GM23338 (cell line): Measurements from ENCODE around the gene RPL39L. TPM values are rescaled to one million over a fixed set of nuclear protein-coding genes. Genes with fewer than 3 reads are reported as not detected.

Source experiments
- ATAC-seq: fragments of 200-7000 bp; cut with Tn5 transposase; 3 replicates; pipeline ENCODE4 v1.9.1; 2020
- DNase-seq: peaks from one replicate; pipeline ENCODE4 v3.0.0-alpha.2; 2015; ENCODE audit warnings: low spot score
- H2AFZ ChIP-seq: fragments of 200-600 bp; sonication (generic); 2 replicates; pipeline ENCODE4 v1.8.0; 2016; ENCODE audit warnings: antibody characterized with exemption, mild to moderate bottlenecking, moderate library complexity
- H3F3A ChIP-seq: fragments of 200-600 bp; sonication (generic); replicated peaks from 2 replicates; pipeline ENCODE4 v1.8.0; 2017; ENCODE audit warnings: antibody characterized with exemption, mixed run types, low read depth
- H3K27ac ChIP-seq: fragments of 200-600 bp; sonication (generic); 2 replicates; pipeline ENCODE4 v1.6.1; 2016; ENCODE audit warnings: low read depth
- H3K27me3 ChIP-seq: fragments of 200-600 bp; sonication (generic); 2 replicates; pipeline ENCODE4 v1.8.0; 2016; ENCODE audit warnings: mild to moderate bottlenecking, mixed run types, moderate library complexity; ENCODE audit not compliant: insufficient read depth
- H3K36me3 ChIP-seq: fragments of 200-600 bp; sonication (generic); 2 replicates; pipeline ENCODE4 v1.8.0; 2016; ENCODE audit warnings: mild to moderate bottlenecking; ENCODE audit not compliant: insufficient read depth
- H3K4me1 ChIP-seq: fragments of 200-600 bp; sonication (generic); 2 replicates; pipeline ENCODE4 v1.8.0; 2016; ENCODE audit warnings: mild to moderate bottlenecking, moderate library complexity; ENCODE audit not compliant: insufficient read depth
- H3K4me2 ChIP-seq: fragments of 200-600 bp; sonication (generic); 2 replicates; pipeline ENCODE4 v1.7.1; 2017; ENCODE audit warnings: mixed run types
- H3K4me3 ChIP-seq: fragments of 200-600 bp; sonication (generic); 2 replicates; pipeline ENCODE4 v1.6.1; 2016; ENCODE audit warnings: mixed run types
- H3K79me2 ChIP-seq: fragments of 200-600 bp; sonication (generic); replicated peaks from 2 replicates; pipeline ENCODE4 v1.8.0; 2017; ENCODE audit warnings: mild to moderate bottlenecking; ENCODE audit not compliant: insufficient read depth
- H3K9me2 ChIP-seq: fragments of 200-600 bp; sonication (generic); 2 replicates; pipeline ENCODE4 v1.8.0; 2017; ENCODE audit not compliant: insufficient read depth
- H4K20me1 ChIP-seq: fragments of 200-600 bp; sonication (generic); replicated peaks from 2 replicates; pipeline ENCODE4 v1.8.0; 2017; ENCODE audit warnings: mild to moderate bottlenecking; ENCODE audit not compliant: insufficient read depth
- H3K27ac Mint-ChIP-seq: 2 replicates; pipeline ENCODE4 v1.8.0; 2020; ENCODE audit warnings: inconsistent platforms, mild to moderate bottlenecking, moderate library complexity, mixed read lengths
- H3K27me3 Mint-ChIP-seq: 3 replicates; pipeline ENCODE4 v1.8.0; 2022; ENCODE audit warnings: low read depth, mild to moderate bottlenecking, moderate library complexity, mixed read lengths, inconsistent platforms; ENCODE audit not compliant: insufficient read depth, poor library complexity
- H3K36me3 Mint-ChIP-seq: 3 replicates; pipeline ENCODE4 v1.8.0; 2021; ENCODE audit warnings: low read depth, mild to moderate bottlenecking, inconsistent platforms, moderate library complexity, mixed read lengths
- H3K4me1 Mint-ChIP-seq: 3 replicates; pipeline ENCODE4 v1.8.0; 2020; ENCODE audit warnings: mild to moderate bottlenecking, inconsistent platforms, mixed read lengths
- H3K4me3 Mint-ChIP-seq: 3 replicates; pipeline ENCODE4 v1.8.0; 2021; ENCODE audit warnings: moderate library complexity, mild to moderate bottlenecking, inconsistent platforms, mixed read lengths
- H3K9me3 Mint-ChIP-seq: 3 replicates; pipeline ENCODE4 v1.8.0; 2020; ENCODE audit warnings: moderate library complexity, mild to moderate bottlenecking, inconsistent platforms, mixed read lengths
- EZH2 ChIP-seq: fragments of 200-600 bp; sonication (generic); IDR thresholded peaks from one replicate; pipeline ENCODE4 v1.8.0; 2017; ENCODE audit warnings: antibody characterized with exemption, mild to moderate bottlenecking, low read depth; ENCODE audit not compliant: unreplicated experiment
- JUNB ChIP-seq: IDR thresholded peaks from one replicate; pipeline ENCODE4 v1.6.1; 2016; ENCODE audit warnings: antibody characterized with exemption; ENCODE audit not compliant: unreplicated experiment
- REST ChIP-seq: IDR thresholded peaks from one replicate; pipeline ENCODE4 v1.6.1; 2018; ENCODE audit warnings: antibody characterized with exemption; ENCODE audit not compliant: unreplicated experiment
- STAT1 ChIP-seq: IDR thresholded peaks from one replicate; pipeline ENCODE4 v1.6.1; 2016; ENCODE audit warnings: antibody characterized with exemption; ENCODE audit not compliant: unreplicated experiment
- ZNF114 ChIP-seq: fragments of 250-450 bp; sonication (Bioruptor Pico); IDR thresholded peaks from 2 replicates; pipeline ENCODE4 v1.5.0; 2020; ENCODE audit warnings: mild to moderate bottlenecking, moderate library complexity
- ZNF331 ChIP-seq: fragments of 250-450 bp; sonication (Bioruptor Pico); IDR thresholded peaks from 2 replicates; pipeline ENCODE4 v1.5.0; 2020; ENCODE audit warnings: low read depth, mild to moderate bottlenecking, moderate library complexity
- ZNF462 ChIP-seq: fragments of 250-450 bp; sonication (Bioruptor Pico); IDR thresholded peaks from 2 replicates; pipeline ENCODE4 v1.5.0; 2020; ENCODE audit warnings: mild to moderate bottlenecking, moderate library complexity
- polyA plus RNA-seq: library from polyadenylated mRNA; unstranded; fragments of >200 nt; fragmentation: Nextera tagmentation; extraction: Ambion mirVana; gene quantifications from 2 replicates; pipeline ENCODE4 v1.2.1, GENCODE V29; 2016
- total RNA-seq: library from RNA; depleted of rRNA; stranded (reverse); fragments of >200 nt; shearing (Covaris generic); gene quantifications from 2 replicates; pipeline ENCODE4 v1.2.3, GENCODE V29; 2014

The RPL39L gene
- total and polyA plus RNA-seq, 2 experiments from 2014 or later = 70.6 to 155 TPM

GRCh38 chr3:187086831-187087230 lies 52.5 kb downstream of the RPL39L start (continued):
- TF ChIP-seq ZNF331 (CRISPR knock-in tag) (no peak), JUNB (no peak), ZNF462 (no peak), EZH2 (no peak), ZNF114 (CRISPR knock-in tag) (no peak)

GRCh38 chr3:187085933-187086332 lies 53.4 kb downstream of the RPL39L start:
- no peaks in the 10 kb centered on the region for H4K20me1 ChIP-seq
- H3K27ac ChIP-seq = no peak overlapping the region
- H3K79me2 ChIP-seq = no peaks in the 10 kb centered on the region
- Mint-ChIP-seq H3K4me3 (no peak overlapping the region), H3K4me1 (peaks cover 13% of the 10 kb centered on the region), H3K36me3 (peaks cover 21% of the 10 kb centered on the region; the same call in 2 of the 3 replicates), H3K27me3 (peaks cover 5% of the 10 kb centered on the region), H3K9me3 (peaks cover 32% of the 10 kb centered on the region), H3K27ac (no peak overlapping the region)
- H3K4me1 ChIP-seq = peaks cover 13% of the 10 kb centered on the region
- no peaks in the 10 kb centered on the region for H3K9me2 ChIP-seq
- H3F3A ChIP-seq = no peaks in the 10 kb centered on the region
- ATAC-seq (no peak), DNase-seq (no peak)
- H3K4me3 ChIP-seq = no peak overlapping the region
- H2AFZ ChIP-seq = no peak overlapping the region
- no peak overlapping the region for H3K4me2 ChIP-seq
- H3K27me3 ChIP-seq = no peaks in the 10 kb centered on the region
- H3K36me3 ChIP-seq = no peaks in the 10 kb centered on the region
- no peak for TF ChIP-seq STAT1
- TF ChIP-seq REST = no peak
- TF ChIP-seq ZNF462 = no peak
